Measurements from ENCODE around the gene RAB3IL1. TPM values are rescaled to one million over a fixed set of nuclear protein-coding genes. Genes with fewer than 3 reads are reported as not detected.

The RAB3IL1 gene
- total RNA-seq, 2 donors from 2014 or later, result not detected

DNA sequence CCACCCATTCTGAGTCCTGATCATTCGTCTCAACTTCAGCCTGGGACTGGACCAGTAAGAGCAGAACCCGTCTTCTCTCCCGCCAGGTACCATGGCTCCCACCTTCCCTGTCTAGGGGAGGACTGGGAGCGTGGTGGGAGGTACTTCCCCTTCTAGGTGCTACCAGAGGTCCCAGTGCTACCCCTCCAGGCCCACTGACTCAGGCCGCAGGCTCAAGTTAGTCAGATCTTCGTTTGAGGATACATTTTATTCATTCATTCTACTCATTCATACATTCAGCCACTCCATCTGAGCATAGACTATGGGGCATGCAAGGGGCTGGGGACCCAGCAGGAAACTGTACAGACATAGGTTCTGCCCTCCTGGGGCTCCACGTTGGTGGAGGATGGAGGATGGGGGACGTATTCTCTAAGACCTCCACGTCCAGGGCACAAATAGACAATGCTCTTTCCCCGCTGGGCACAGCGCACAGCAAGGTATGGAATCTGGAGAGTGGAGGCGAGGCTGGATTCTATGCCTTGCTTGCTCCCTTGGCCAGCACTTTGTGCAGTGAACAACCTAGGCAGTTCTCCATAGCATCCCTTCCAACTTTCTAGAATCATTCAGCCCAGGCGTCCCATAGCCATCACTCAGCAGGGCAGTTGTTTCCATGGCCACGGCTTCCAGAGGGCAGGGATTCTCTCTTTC is 1.0 kb upstream of the RAB3IL1 start:
- H3K27ac Mint-ChIP-seq, result no peak overlapping the region
- H3K4me3 Mint-ChIP-seq, result peak overlapping the region; percentile 49
- no peaks in the 10 kb centered on the region for H3K9me3 Mint-ChIP-seq
- ATAC-seq (replicated peaks), result no peak
- H3K36me3 Mint-ChIP-seq (ENCODE audit: low read depth), result no peaks in the 10 kb centered on the region
- H3K27me3 Mint-ChIP-seq, result peaks cover 49% of the 10 kb centered on the region
- no peaks in the 10 kb centered on the region for H3K4me1 Mint-ChIP-seq

DNA sequence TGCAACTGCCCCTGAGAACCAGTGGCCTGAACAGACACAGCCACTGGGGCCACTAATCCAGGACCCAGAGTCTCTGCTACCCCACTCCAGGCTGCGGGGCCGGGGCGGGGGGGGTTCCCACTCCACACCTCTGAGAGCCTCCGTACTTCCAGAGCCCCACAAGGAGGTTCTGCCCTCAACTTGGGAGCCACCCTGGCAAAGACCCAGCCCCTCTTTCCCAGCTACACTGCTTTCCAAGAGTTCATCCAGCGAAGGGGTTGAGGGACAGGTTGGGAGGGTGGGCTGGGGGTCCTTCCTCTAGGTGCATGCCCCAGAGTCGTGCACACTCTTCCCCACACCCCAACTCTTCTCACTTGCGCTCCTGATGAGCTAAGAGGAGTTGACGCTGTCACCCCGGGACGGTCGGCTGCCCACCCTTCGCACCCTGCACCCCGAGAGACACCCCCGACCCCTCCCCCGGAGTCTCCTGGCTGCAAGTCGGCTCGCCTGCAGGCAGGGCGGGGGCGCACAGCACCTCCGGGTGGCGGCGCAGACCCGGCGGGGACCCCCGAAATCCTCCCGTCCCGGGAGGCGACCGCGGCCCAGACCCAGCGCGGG is 531 bp downstream of the RAB3IL1 start:
- H3K9me3 Mint-ChIP-seq, result no peaks in the 10 kb centered on the region
- H3K27me3 Mint-ChIP-seq, result peaks cover 54% of the 10 kb centered on the region
- no peak overlapping the region for H3K4me3 Mint-ChIP-seq
- no peaks in the 10 kb centered on the region for H3K4me1 Mint-ChIP-seq
- ATAC-seq (replicated peaks), result no peak
- no peaks in the 10 kb centered on the region for H3K36me3 Mint-ChIP-seq (ENCODE audit: low read depth)
- no peak overlapping the region for H3K27ac Mint-ChIP-seq

DNA sequence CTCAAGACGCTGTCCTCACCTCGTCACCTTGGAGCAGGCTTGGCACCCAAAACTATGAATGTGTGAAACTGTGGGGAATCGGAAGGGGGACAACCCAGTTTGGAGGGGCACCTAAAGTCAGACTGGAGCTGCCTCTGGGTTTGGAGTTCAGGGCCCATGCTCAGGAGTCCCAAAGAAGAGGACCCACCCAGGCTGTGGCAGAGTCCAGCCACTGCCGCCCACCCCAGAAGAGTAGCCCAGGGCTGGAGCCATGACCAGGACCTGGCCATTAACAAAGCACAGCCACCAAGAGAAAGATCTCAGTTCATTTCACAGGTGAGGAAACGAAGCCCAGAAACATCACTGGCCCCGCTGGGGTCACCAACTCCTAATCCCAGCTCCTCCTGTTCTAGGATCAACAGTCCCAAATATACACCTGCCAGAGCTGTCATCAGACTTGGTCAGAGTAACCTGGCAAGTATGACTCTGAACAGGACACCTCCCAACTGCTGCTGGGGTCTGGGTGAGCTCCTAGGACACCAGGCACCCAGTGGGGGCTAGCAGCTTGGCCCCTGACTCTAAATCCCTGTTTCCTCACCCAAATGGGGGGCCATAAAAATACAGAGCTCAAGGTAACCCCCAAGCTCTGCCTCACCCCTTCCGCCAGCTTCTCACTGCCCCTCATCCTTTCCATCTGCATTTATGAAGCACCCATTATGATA is 2.7 kb downstream of the RAB3IL1 start:
- H3K27ac Mint-ChIP-seq, result no peak overlapping the region
- H3K27me3 Mint-ChIP-seq, result peaks cover 41% of the 10 kb centered on the region
- no peaks in the 10 kb centered on the region for H3K4me1 Mint-ChIP-seq
- no peak overlapping the region for H3K4me3 Mint-ChIP-seq
- no peaks in the 10 kb centered on the region for H3K9me3 Mint-ChIP-seq
- ATAC-seq (replicated peaks), result no peak
- no peaks in the 10 kb centered on the region for H3K36me3 Mint-ChIP-seq (ENCODE audit: low read depth)

DNA sequence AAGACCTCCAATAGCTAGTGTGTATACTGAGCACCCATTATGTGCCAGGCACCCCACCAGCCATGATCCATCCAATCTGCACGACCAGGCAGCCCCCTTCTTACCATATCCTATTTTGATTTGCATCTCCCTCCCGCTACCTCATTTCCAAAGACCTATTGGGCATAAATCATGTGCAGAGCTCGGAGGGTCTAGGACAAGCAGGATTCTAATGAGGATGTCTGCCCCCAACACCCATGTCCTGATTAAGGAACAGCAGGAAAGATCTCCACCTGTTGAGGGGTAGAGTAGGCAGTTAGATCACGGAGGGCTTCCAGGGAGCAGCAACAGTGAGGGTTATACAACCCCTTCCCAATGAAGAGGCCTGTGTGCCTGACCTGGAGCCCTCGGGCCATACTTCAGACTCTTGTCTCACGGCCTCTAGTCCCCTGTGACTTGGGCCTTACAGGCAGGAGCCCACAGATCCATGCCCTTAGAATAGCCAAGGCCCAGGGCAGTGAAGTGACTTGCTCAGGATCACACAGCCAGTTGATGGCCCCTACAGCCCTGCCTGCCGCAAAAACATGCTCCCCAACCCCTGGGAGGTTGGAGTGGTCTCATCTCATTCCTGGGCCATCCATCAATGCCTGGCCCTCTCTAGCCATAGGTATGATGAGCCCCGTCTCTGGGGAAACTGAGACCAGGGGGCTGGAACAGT is 3.5 kb downstream of the RAB3IL1 start:
- Mint-ChIP-seq H3K27ac (no peak overlapping the region), H3K4me3 (no peak overlapping the region), H3K36me3 (ENCODE audit: low read depth) (no peaks in the 10 kb centered on the region), H3K27me3 (peaks cover 37% of the 10 kb centered on the region), H3K4me1 (no peaks in the 10 kb centered on the region), H3K9me3 (no peaks in the 10 kb centered on the region)
- no peak for ATAC-seq (replicated peaks)

DNA sequence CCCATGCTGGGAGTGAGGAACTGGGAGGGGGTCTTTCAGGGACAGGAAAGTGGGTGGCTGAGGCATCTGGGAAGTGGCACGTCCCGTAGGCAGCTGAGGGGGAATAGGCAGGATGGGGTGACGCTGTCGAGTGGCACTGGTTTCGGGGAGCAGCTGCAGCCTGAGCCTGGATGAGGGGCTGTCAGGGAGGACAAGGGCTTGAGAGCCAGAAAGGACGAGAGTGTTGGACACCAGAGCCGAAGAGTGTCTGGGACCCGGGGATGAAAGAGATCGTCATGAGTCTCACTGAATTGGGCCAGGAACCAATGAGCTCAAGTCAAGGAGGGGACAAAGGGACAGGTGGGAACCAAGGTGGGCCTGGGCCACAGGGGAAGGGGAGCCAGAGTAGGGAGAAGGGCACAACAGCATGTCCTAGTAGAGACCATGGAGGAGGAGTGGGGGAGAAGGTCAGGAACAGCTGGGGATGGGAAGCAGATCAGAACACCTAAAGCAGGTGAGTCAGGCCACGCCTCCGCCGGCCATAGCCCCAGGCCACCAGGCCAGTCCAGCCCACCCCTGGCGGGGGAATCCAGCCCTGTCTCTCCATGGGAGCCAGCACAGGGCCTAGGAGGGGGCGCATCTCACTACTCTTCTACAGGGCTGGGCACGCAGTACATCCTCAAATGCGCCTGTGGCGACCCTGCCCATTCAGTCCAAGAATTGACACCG is 4.2 kb downstream of the RAB3IL1 start:
- Mint-ChIP-seq H3K27me3 (peaks cover 31% of the 10 kb centered on the region), H3K4me3 (no peak overlapping the region), H3K27ac (no peak overlapping the region), H3K36me3 (ENCODE audit: low read depth) (no peaks in the 10 kb centered on the region), H3K4me1 (no peaks in the 10 kb centered on the region), H3K9me3 (no peaks in the 10 kb centered on the region)
- ATAC-seq (replicated peaks), result no peak

DNA sequence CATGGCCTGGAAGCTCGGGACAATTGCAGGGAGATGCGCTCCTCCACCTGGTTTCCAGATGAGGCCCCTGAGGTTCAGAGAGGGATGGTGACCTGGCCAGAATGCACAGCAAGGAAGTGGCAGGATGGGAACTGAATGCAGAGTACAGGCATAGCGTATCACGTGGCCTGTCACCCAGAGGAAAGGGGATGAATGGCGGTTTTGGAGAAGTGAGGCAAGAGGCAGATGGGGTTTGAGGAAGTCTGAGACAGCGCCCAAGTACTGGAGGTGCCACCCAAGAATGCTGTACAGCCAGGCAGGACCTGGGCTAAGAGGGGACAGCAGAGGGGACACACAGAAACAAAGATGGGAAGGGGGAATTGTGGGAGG is 4.9 kb downstream of the RAB3IL1 start:
- no peaks in the 10 kb centered on the region for H3K4me1 Mint-ChIP-seq
- H3K27ac Mint-ChIP-seq, result no peak overlapping the region
- H3K9me3 Mint-ChIP-seq, result no peaks in the 10 kb centered on the region
- H3K4me3 Mint-ChIP-seq, result no peak overlapping the region
- peaks cover 25% of the 10 kb centered on the region for H3K27me3 Mint-ChIP-seq
- ATAC-seq (replicated peaks), result no peak
- H3K36me3 Mint-ChIP-seq (ENCODE audit: low read depth), result no peaks in the 10 kb centered on the region

DNA sequence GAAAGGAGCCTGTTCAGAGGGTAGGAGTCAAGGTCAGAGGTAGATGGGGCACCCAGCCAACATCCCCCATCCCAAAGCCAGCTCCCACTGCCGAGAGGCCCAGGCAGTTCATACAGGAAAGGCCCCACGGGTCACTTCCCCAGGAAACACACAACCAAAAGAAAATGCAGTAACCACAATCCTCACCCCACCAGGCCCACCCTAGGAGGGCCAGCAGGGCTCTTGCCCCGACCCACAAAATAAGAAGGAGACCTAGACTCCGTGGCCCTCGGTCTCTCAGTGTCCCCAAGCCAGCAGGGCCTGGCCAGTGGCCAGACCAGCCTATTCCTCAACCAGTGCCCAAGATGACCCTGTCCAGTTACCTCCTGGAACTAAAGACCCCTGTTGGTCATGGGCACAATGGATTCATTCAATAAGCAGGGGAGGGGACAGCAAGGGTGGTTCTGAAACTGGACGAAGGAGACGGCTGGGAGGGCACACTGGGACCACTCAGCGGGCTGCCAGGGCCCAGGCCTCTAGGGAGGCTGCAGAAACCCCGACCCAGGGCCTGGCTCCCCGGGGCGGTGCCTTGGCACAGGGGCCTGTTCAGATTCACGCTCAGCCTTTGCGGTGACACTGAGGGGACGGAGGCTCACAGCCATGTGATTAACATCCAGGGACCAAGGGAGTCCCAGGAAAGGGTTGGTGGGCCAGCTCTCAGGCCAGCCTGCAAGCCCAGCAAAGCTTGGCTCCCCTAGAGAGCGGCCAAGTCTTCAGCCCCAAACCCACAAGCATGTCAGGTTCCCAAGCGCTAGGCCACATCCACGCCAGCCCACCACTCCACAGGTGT is 5.5 kb downstream of the RAB3IL1 start:
- Mint-ChIP-seq H3K36me3 (ENCODE audit: low read depth) (no peaks in the 10 kb centered on the region), H3K4me1 (no peaks in the 10 kb centered on the region), H3K9me3 (no peaks in the 10 kb centered on the region), H3K27me3 (peaks cover 25% of the 10 kb centered on the region), H3K4me3 (no peak overlapping the region), H3K27ac (peak overlapping the region; percentile 36)
- ATAC-seq (replicated peaks), result no peak

DNA sequence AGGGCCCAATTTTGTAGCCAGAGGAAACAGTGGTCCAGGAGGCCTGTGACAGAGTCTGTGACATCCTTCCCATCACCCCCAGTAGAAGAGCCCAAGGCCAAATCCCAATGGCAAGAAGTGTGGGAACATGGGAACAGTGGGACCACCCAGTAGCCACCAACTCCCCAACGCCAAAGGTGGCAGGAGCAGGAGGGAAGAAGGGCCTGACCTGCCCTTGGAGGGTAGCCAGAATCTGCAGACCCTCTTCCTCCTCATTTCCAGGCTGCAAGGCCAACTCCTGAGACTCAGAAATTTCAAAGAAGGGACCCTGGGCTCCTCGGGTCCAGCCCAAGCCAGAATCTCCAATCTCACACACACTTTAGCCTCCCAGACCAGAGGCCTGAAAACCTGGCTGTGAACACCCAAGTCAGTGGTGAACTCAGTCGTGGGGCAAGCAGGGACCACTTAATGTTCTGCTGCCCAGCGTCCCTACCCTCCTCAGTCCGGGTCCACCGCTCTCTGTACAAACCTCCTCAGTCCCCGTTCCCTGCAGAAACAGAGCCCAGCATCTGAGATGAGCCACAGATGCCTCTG is 6.2 kb downstream of the RAB3IL1 start:
- peaks cover 20% of the 10 kb centered on the region for H3K27me3 Mint-ChIP-seq
- H3K9me3 Mint-ChIP-seq, result no peaks in the 10 kb centered on the region
- no peak for ATAC-seq (replicated peaks)
- peak overlapping the region; percentile 36 for H3K27ac Mint-ChIP-seq
- H3K4me1 Mint-ChIP-seq, result no peaks in the 10 kb centered on the region
- no peak overlapping the region for H3K4me3 Mint-ChIP-seq
- no peaks in the 10 kb centered on the region for H3K36me3 Mint-ChIP-seq (ENCODE audit: low read depth)

DNA sequence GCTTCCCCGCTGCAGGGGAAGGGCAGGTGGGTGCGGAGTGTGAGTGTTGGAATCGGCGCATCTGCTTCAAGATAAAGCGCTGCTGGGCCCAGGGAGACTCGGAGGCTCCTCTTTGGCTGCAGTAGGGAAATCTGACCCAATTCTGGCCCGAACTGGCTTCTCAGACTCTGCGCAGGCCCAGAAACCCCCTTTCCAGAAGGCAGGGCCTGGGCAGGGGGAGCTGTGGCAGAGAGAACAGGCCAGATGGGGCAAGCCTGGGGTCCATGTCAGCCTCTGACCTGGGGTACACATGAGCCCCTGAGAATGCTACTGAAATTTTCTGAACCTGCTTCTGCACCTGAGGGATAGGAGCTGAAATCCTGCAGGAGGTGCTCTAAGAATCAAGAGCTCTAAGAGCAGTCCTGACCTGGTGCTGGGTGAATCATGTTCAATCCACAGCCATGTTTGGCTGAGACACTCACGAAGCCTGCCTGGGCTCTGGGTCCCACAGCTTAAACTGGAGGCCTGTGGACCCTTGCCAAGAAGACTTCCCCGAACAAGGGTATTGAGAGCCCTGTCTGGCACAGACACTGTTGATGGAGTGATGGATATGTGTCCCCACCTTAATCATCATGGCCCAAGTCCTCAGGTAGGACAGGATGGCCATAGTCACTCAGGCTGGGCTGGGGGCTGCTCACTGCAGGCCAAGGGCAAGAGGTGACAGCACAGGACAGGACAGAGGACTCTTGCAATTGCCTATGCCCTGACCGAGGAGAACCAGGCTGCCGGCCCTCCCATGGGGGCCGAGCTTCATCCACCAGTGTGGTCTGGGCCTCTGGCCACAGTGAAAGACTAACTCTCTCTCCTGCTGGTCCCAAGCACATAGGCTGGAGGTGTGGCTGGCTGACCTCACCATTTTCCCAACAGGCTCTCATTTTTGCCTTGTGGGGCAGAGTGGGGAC is 6.9 kb downstream of the RAB3IL1 start:
- no peaks in the 10 kb centered on the region for H3K4me1 Mint-ChIP-seq
- H3K36me3 Mint-ChIP-seq (ENCODE audit: low read depth), result no peaks in the 10 kb centered on the region
- no peak overlapping the region for H3K4me3 Mint-ChIP-seq
- H3K27me3 Mint-ChIP-seq, result peaks cover 18% of the 10 kb centered on the region
- H3K27ac Mint-ChIP-seq, result no peak overlapping the region
- ATAC-seq (replicated peaks), result no peak
- H3K9me3 Mint-ChIP-seq, result no peaks in the 10 kb centered on the region

DNA sequence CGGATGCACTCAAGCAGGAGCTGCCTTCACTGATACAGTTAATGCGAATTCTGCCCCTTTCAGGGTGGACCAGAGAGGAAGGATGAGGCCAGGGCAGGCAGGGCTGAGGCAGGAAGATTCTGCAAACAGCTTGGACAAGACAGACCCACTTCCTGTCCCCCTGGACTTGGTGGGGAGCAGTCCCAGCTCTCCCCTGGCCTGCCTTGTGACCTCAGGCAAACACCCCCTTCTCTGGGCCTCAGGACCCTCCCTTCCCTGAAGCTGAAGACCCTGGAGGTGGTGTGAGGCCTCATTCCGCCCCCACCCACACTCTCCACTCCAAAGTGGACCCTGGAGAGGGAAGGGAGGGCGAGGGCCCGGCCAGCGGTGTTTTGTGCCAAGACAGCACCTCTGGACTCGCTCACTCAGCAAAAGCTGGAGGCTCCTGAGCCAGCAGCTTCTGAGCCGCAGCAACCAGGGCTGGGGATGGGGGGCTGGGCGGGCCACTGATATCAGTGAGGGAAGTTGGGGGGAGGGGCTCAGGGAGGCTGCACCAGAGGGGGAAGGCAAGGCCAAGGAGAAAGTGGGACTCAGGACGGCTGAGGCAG is 8.5 kb downstream of the RAB3IL1 start:
- H3K27ac Mint-ChIP-seq, result no peak overlapping the region
- H3K36me3 Mint-ChIP-seq (ENCODE audit: low read depth), result no peaks in the 10 kb centered on the region
- no peak for ATAC-seq (replicated peaks)
- no peaks in the 10 kb centered on the region for H3K4me1 Mint-ChIP-seq
- H3K4me3 Mint-ChIP-seq, result no peak overlapping the region
- H3K27me3 Mint-ChIP-seq, result peaks cover 12% of the 10 kb centered on the region
- H3K9me3 Mint-ChIP-seq, result no peaks in the 10 kb centered on the region

DNA sequence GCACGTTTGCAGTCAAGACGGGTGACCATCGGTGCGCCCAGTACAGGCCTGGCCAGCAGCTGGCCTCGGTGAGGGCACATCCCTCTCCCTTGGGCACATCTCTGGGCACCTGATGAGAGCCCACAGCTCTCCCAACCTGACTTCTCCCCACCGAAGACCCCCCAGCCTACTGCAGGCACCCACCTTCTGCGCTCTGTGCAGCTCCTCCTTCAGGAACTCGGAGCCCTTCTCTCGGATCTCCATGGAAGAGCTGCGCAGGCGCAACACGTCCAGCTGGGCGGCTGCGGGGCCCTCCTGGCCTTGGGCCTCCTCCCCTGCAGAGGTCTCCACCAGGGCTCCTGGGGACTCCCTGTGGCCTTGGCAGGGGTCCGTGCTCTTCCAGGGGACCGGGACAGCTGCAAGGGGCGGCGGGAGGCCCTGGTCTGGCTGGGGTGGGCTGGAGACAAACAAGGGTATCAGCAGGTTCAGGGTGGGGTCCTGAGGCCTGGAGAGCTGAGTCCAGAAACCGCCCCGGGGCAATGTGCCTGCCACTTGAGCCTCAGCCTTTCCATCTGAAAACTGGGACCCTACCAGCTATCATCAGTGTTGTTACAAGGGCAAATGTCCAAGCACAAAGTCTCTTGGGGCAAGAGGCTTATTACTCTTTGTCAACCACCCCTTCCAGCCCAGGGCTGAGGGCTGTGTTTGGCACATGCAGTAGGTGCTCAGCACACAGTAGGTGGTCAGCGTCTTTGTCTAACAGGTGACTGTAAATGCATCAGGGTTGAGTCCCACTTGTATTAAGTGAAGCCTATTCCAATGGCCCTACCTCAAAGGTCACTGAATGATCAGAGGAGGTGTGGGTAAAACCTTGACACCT is 9.3 kb downstream of the RAB3IL1 start:
- Mint-ChIP-seq H3K27me3 (peaks cover 8% of the 10 kb centered on the region), H3K27ac (no peak overlapping the region), H3K36me3 (ENCODE audit: low read depth) (no peaks in the 10 kb centered on the region), H3K4me1 (no peaks in the 10 kb centered on the region), H3K4me3 (no peak overlapping the region), H3K9me3 (no peaks in the 10 kb centered on the region)
- no peak for ATAC-seq (replicated peaks)

DNA sequence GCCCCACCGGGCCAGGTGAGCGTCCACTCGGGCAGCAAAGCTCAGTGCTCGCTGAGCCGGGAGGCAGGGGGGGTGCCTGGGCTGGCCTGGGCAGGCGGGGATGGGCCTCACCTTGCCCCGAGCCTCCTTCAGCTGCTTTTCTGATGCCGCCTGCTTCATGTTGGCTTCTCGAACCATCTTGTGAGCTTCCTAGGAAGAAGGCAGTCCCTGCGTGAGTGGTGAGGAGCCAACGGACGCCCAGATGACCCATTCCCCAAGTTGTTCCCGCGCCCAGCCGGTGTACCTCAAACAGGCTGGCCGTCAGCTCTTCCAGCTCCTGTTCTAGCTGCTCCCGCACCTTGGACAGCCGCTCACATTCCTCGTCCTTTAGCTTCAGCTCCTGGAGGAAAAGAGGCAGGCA is 10.1 kb downstream of the RAB3IL1 start:
- Mint-ChIP-seq H3K27me3 (no peaks in the 10 kb centered on the region), H3K4me3 (no peak overlapping the region), H3K36me3 (ENCODE audit: low read depth) (no peaks in the 10 kb centered on the region), H3K4me1 (no peaks in the 10 kb centered on the region), H3K9me3 (no peaks in the 10 kb centered on the region), H3K27ac (no peak overlapping the region)
- ATAC-seq (replicated peaks), result no peak
